Measurements from ENCODE around the gene SLCO2A1.

SLCO2A1 gene

GRCh38 chr3:133980550-133980949, 49.2 kb downstream of the SLCO2A1 start:
- DNase-seq (ENCODE audit: low read depth), result no peak

- no peak for DNase-seq (ENCODE audit: low read depth)
These were observed 49.7 kb downstream of the SLCO2A1 start for GRCh38 chr3:133980035-133980434.

DNA sequence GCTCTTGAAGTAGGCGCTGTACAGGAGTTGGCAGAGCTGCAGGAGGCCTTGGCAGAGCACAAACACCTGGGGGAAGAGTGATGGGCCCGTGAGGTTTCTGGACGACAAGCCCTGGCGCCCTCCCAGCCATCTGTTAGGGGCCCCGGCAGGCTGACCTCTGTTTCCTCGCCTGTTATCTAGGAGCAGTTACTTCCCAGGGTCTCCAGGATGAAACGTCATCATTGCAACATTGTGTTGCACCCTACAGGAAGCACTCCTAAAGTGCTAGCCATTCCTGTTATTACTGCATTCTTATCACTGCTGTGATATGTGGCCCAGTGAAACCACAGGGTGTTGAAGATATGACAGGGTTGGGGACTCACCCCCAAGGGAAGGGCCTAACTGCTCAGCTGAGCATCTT, 50.2 kb downstream of the SLCO2A1 start:
- DNase-seq (ENCODE audit: low read depth), result no peak

DNA sequence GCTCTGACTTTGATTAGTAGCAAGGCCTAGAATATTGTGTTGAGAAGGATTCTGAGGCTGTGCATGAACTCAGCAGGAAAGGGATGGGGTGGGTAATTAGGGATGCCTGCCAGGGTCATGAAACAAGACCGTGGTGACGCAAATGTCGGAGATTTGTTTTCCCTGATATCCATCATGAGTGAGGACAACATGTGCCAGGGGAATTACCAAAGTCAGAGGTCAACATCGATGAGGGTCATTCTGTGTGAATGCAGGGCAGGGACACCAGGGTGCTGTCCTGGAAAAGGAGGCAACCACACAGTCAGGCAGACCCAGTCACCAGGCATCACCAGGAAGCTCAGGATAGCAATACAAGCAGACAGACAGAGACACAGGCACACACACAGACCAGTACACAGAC, 52.2 kb downstream of the SLCO2A1 start:
- no peak for DNase-seq (ENCODE audit: low read depth)

- DNase-seq (ENCODE audit: low read depth), result no peak
These were observed 56.3 kb downstream of the SLCO2A1 start for GRCh38 chr3:133973249-133973980.

DNA sequence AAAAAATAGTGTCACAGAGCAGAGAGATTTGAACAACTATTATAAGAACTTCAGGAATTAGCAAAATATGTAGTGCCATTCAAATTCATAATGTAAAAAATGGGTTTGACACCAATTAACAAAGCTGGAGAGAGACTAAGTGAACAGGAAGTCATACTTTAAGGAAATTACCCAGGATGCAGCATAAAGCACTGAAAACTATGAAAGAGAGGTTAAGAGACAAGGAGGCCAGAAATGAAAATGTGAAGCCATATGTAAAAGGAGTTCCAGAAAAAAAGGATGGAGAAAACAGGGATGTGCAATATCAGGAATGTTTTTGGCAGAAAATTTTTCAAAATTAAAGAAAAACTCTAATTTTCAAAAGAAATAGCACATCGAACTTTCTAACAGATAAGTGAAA, 57.6 kb downstream of the SLCO2A1 start:
- no peak for DNase-seq (ENCODE audit: low read depth)

GRCh38 chr3:133970916-133971315, 58.8 kb downstream of the SLCO2A1 start:
- no peak for DNase-seq (ENCODE audit: low read depth)

GRCh38 chr3:133970339-133970738, 59.4 kb downstream of the SLCO2A1 start:
- DNase-seq (ENCODE audit: low read depth), result no peak

DNA sequence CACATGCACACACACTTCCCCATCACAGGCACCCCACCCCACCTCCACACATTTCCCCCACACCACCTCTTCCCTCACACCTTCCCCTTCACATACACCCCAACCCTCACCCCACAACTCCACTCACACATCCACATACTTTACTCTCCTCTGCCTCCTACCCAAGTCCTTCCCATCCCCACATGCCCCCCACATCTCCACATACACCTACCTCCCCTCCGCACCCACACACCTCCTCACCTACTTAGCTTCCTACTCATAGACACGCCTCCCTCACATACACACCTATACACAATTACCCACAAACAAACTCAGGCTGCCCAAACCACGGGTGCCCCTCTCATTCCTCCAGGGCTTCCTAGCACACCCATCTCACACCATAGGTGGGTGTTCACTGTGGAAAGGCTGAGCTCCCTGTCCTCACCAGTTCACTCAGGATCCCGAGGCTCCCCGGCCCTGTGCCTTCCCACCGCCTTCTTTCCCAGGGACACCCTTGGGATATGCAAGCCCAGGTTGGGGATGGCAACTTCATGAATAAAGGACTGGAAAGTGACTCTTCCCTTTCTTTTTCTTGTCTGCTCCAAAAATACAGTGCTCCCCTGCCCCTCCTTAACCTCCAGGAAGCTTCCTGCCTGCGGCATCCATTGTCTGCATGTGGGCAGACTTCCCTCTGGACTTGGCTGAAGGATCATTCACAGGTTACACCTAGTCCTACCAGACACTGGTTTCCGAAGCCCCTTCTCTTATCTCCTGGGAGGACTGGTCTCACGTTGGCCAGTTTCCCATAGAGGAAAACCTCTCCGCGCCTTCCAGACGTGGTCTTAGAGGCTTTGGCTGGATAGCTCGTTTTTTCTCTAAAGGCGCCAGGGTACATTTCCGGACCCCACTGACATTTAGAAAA, 61.5 kb downstream of the SLCO2A1 start:
- DNase-seq (ENCODE audit: low read depth), result no peak

GRCh38 chr3:133966954-133967353, 62.8 kb downstream of the SLCO2A1 start:
- no peak for DNase-seq (ENCODE audit: low read depth)

- no peak for DNase-seq (ENCODE audit: low read depth)
These were observed 63.8 kb downstream of the SLCO2A1 start for GRCh38 chr3:133965906-133966305.

DNA sequence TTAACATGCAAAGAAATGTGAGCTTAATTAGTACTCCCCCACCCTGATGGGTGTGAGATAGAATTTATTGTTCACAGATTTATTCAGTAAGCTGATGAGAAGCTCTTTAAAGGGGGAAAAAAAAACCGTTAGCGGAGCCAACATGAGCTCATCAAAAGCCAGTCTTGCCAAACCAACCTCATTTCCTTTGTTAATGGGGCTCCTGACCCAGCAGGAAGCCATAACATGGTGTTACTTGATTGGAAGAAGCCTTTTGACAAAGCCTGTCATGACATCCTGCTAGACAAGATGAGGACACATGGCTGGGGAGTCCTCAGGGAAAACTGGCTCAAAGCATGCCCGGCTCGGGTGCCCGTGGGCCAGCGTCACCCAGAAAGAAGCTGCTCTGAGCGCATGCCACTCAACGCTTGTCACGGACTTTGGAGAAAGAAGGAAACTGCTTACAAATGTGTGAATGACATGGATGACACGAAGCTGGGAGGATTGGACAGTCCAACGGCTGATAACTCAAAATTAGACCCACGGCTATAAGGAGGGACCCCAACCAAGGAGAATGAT, 64.6 kb downstream of the SLCO2A1 start:
- DNase-seq (ENCODE audit: low read depth), result no peak

GRCh38 chr3:133964547-133964946, 65.2 kb downstream of the SLCO2A1 start:
- DNase-seq (ENCODE audit: low read depth), result no peak

GRCh38 chr3:133963657-133964396, 65.9 kb downstream of the SLCO2A1 start:
- DNase-seq (ENCODE audit: low read depth), result no peak

GRCh38 chr3:133962849-133963248, 66.9 kb downstream of the SLCO2A1 start:
- DNase-seq (ENCODE audit: low read depth), result peak; percentile 36

- no peak for DNase-seq (ENCODE audit: low read depth)
These were observed 71.5 kb downstream of the SLCO2A1 start for GRCh38 chr3:133958071-133958805.

DNA sequence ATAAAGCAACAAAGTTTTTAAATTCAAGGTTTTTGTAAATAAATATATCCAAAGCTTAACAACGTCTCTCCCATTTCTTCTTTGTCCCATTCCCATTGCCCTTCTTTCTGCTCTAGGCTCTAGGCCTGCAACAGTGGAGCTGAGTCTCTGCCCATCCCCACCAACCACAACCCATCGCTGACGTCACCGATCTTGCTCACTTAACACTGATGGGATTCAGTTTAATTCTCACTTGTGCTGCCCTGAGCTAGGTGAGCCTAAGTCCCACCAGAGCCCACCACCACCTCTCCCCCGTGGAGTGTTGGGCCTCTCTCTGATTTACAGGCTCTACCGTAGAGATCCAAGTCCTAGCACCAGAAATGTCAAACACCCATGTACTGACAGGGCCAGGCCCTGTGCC, 72.7 kb downstream of the SLCO2A1 start:
- no peak for DNase-seq (ENCODE audit: low read depth)

- DNase-seq (ENCODE audit: low read depth), result no peak
These were observed 73.4 kb downstream of the SLCO2A1 start for GRCh38 chr3:133956353-133956752.

- DNase-seq (ENCODE audit: low read depth), result no peak
These were observed 73.8 kb downstream of the SLCO2A1 start for GRCh38 chr3:133955892-133956291.

DNA sequence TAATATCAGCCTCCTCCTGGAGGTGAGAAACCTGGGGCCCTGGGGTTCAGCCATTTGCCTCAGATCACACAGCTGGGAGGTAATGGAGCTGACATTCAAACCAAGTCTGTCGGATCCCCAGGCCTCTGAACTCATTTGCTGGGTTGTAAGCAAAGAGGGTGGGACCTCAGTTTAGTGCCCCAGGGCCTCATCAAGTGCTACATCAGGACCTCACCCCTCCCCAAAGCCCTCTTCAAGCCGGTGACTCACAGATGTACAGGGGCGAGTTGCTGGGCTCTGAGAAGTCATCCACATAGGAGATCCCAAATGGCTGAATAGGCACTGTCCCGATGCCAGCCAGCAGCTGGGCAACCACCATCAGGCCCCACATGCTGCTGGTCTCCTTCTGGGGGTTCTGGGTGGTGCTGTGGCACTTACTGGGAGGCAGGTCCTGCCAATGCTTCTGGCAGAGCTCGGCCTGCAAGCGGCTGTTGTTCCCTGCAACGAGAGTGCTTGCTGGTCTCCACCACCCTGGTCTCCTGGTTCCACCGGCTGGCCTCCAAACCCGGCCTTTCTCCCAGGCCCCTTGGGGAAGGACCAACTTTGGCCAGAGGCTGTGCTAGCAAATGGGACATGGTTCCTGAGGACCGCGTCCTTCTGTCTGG, 74.9 kb downstream of the SLCO2A1 start:
- DNase-seq (ENCODE audit: low read depth), result no peak

DNA sequence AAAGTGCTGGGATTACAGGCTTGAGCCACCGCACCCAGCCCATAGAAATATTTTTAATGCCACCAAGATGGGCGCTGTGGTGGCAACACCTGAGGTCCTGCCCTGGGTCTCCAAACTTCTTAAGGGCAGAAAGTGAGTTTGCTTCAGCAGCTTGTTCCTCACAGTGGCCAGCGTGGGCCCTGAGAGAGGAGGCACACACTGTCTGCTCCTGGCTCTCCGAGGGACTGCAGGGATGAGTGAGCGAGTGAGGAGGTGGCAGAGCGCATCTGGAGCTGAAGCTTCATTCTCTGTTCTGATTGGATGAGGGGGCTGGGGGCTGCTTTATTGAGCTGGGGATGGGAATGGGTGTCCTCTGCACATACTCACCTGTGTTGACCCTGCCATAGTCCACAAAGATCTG, 76.4 kb downstream of the SLCO2A1 start:
- DNase-seq (ENCODE audit: low read depth), result no peak

All from iris pigment epithelial cell (primary cell).